HepG2 (cell line): Measurements from ENCODE around the gene ZBED1. TPM values are rescaled to one million over a fixed set of nuclear protein-coding genes. Genes with fewer than 3 reads are reported as not detected.
A peak's percentile ranks its signal among the peaks of the same experiment; 100 is the strongest.

Experiments
- ATAC-seq: fragments of 200-7000 bp; cut with Tn5 transposase; 3 replicates; pipeline ENCODE4 v1.9.1; 2020; ENCODE audit warnings: mild to moderate bottlenecking, moderate library complexity
- BruUV-seq: library from RNA; stranded (reverse); fragments of 400-500 nt; replicated peaks from 2 replicates; lab custom pipeline; 2021; lab: Mats Ljungman, UMichigan
- CTCF ChIA-PET: fragments of 300-600 bp; formaldehyde crosslinking; extraction: SDS; loops from one replicate; lab custom pipeline; 2021; ENCODE audit warnings: low total read pairs, inconsistent platforms, low intra/inter-chr PET ratio; lab: Yijun Ruan, JAX
- POLR2A ChIA-PET: fragments of 350-600 bp; sonication (Branson Sonifier 250); formaldehyde crosslinking; loops from one replicate; lab custom pipeline; 2020; ENCODE audit warnings: antibody characterized with exemption, inconsistent platforms; lab: Yijun Ruan, JAX
- DNase-seq: peaks from one replicate; pipeline ENCODE4 v3.0.0-alpha.2; 2015; ENCODE audit warnings: low spot score
- FAIRE-seq: peaks from 3 replicates; lab custom pipeline; 2011; peaks lifted over from hg19 to GRCh38; lab: Jason Lieb, UNC
- H2AFZ ChIP-seq: one replicate; pipeline ENCODE4 v1.6.1; 2011; ENCODE audit warnings: low read length, inconsistent platforms
- H3K27ac ChIP-seq: fragments of 300-600 bp; 3 replicates; pipeline ENCODE4 v1.8.0; 2011; ENCODE audit warnings: mixed run types, mild to moderate bottlenecking, mixed read lengths, low read length, inconsistent platforms; ENCODE audit not compliant: insufficient read depth; ENCODE audit errors: extremely low read length
- H3K27me3 ChIP-seq, 2 experiments: fragments of 200-600 bp in 1 of 2; 2 replicates in 1 of 2; 3 replicates in 1 of 2; pipeline versions ENCODE4 v1.6.0 to v1.8.0; 2011; ENCODE audit warnings: low read length in 2 of 2, mild to moderate bottlenecking in 2 of 2, moderate library complexity in 2 of 2, inconsistent platforms in 1 of 2; ENCODE audit not compliant: insufficient read depth in 2 of 2, control insufficient read depth in 1 of 2
- H3K36me3 ChIP-seq, 2 experiments: fragments of 200-600 bp in 1 of 2; replicated peaks in 1 of 2; 2 replicates in 1 of 2; 3 replicates in 1 of 2; pipeline versions ENCODE4 v1.5.1 to v1.8.0; 2011; ENCODE audit warnings: low read length in 2 of 2, inconsistent platforms in 1 of 2; ENCODE audit not compliant: insufficient read depth in 2 of 2, control insufficient read depth in 1 of 2
- H3K4me1 ChIP-seq: 2 replicates; pipeline ENCODE4 v1.5.1; 2012; ENCODE audit warnings: low read length, inconsistent platforms; ENCODE audit not compliant: insufficient read depth
- H3K4me2 ChIP-seq: 2 replicates; pipeline ENCODE4 v1.6.0; 2011; ENCODE audit warnings: low read depth, low read length, inconsistent platforms
- H3K4me3 ChIP-seq, 3 experiments: fragments of 200-600 bp in 1 of 3; sonication (generic), shearing (Covaris generic) in 1 of 3; replicated peaks in 1 of 3; 2 replicates each; pipeline ENCODE4 v1.5.1; 2011 to 2016; ENCODE audit warnings: low read length in 3 of 3, inconsistent platforms in 2 of 3, low read depth in 2 of 3, mild to moderate bottlenecking in 2 of 3, control low read depth in 1 of 3, mixed read lengths in 1 of 3; ENCODE audit not compliant: insufficient read depth in 1 of 3
- H3K79me2 ChIP-seq: one replicate; pipeline ENCODE4 v1.6.1; 2011; ENCODE audit warnings: low read length, inconsistent platforms; ENCODE audit not compliant: insufficient read depth
- H3K9ac ChIP-seq: 2 replicates; pipeline ENCODE4 v1.6.0; 2011; ENCODE audit warnings: mild to moderate bottlenecking, low read depth, low read length, inconsistent platforms; ENCODE audit not compliant: insufficient read depth
- H3K9me3 ChIP-seq: 2 replicates; pipeline ENCODE4 v1.5.1; 2012; ENCODE audit warnings: mild to moderate bottlenecking, low read length
- H4K20me1 ChIP-seq: 2 replicates; pipeline ENCODE4 v1.6.0; 2011; ENCODE audit warnings: inconsistent platforms, mild to moderate bottlenecking, low read length, moderate library complexity; ENCODE audit not compliant: insufficient read depth
- AGO1 ChIP-seq: fragments of 200-400 bp; formaldehyde crosslinking; IDR thresholded peaks from 2 replicates; pipeline ENCODE4 v1.6.1; 2017; ENCODE audit warnings: mild to moderate bottlenecking, low read depth, low read length, moderate library complexity; ENCODE audit not compliant: poor library complexity, severe bottlenecking
- ETV5 ChIP-seq: IDR thresholded peaks from 2 replicates; pipeline ENCODE4 v1.6.1; 2018; ENCODE audit warnings: missing biosample characterization, missing genetic modification reagents, inconsistent platforms, borderline replicate concordance
- GRHL1 ChIP-seq: sonication (generic); formaldehyde crosslinking; conservative IDR thresholded peaks from 2 replicates; pipeline ENCODE4 v1.8.0; 2022; ENCODE audit warnings: missing genetic modification reagents
- MED1 ChIP-seq: sonication (generic); formaldehyde crosslinking; IDR thresholded peaks from 2 replicates; pipeline ENCODE4 v1.4.0; 2020; ENCODE audit warnings: missing genetic modification reagents
- MTERF4 ChIP-seq: sonication (generic); formaldehyde crosslinking; IDR thresholded peaks from 2 replicates; pipeline ENCODE4 v1.8.0; 2023; ENCODE audit warnings: mild to moderate bottlenecking, missing genetic modification reagents
- NONO ChIP-seq, 2 experiments: fragments of 450-650 bp in 1 of 2; sonication (generic) in 1 of 2; formaldehyde crosslinking in 1 of 2; IDR thresholded peaks in 1 of 2; conservative IDR thresholded peaks in 1 of 2; 2 replicates each; pipeline versions ENCODE4 v1.6.1 to v1.8.0; 2017 to 2022; ENCODE audit warnings: mild to moderate bottlenecking in 1 of 2, missing genetic modification reagents in 1 of 2, moderate library complexity in 1 of 2
- RAD21 ChIP-seq: fragments of 450-650 bp; formaldehyde crosslinking; IDR thresholded peaks from 2 replicates; pipeline ENCODE4 v1.5.0; 2020; ENCODE audit warnings: mild to moderate bottlenecking
- ZBED4 ChIP-seq: sonication (generic); formaldehyde crosslinking; IDR thresholded peaks from 2 replicates; pipeline ENCODE4 v1.4.0; 2020; ENCODE audit warnings: missing genetic modification reagents, borderline replicate concordance
- ZBTB21 ChIP-seq: sonication (generic); formaldehyde crosslinking; IDR thresholded peaks from 2 replicates; pipeline ENCODE4 v1.4.0; 2020; ENCODE audit warnings: missing genetic modification reagents
- ZKSCAN8 ChIP-seq: IDR thresholded peaks from 2 replicates; pipeline ENCODE4 v1.6.1; 2016; ENCODE audit warnings: borderline replicate concordance, missing genetic modification reagents, missing compliant biosample characterization
- ZNF124 ChIP-seq: sonication (generic); formaldehyde crosslinking; IDR thresholded peaks from 2 replicates; pipeline ENCODE4 v1.4.0; 2020; ENCODE audit warnings: missing genetic modification reagents
- WGBS: methylation state at CpG from one replicate; pipeline ENCODE4 v1.1.6; 2017; ENCODE audit warnings: low lambda C conversion rate; 5-methylcytosine and 5-hydroxymethylcytosine counted together
- in situ Hi-C: cut with HindIII; loops from 2 replicates; pipeline ENCODE4 v1.10.0; 2017; ENCODE audit warnings: low pct_unique_long_range_greater_than_20kb; ENCODE audit not compliant: extremely low pct_ligation_motif_present
- intact Hi-C: fragments of 100-400 bp; cut with micrococcal nuclease; formaldehyde crosslinking; loops from one replicate; pipeline ENCODE4 v1.10.0; 2022; ENCODE audit not compliant: unreplicated experiment
- polyA plus RNA-seq, 8 experiments: library from polyadenylated mRNA; depleted of rRNA in 3 of 8; stranded (reverse) in 7 of 8; unstranded in 1 of 8; fragments of >200 nt; fragmentation: Illumina TruSeq in 4 of 8; extraction: Trizol in 4 of 8; gene quantifications; 2 replicates each; pipeline versions ENCODE4 v1.2.1 to v1.2.3, GENCODE V29; 2011 to 2016; ENCODE audit warnings: low read depth in 4 of 8, missing spikeins in 1 of 8, mixed read lengths in 1 of 8; ENCODE audit not compliant: insufficient read depth in 1 of 8
- total RNA-seq, 5 experiments: library from RNA; depleted of rRNA; stranded (reverse); fragments of >200 nt; fragmentation: Illumina TruSeq; extraction: Trizol; gene quantifications; 2 replicates each; pipeline ENCODE4 v1.2.3, GENCODE V29; 2016; ENCODE audit warnings: low read depth in 1 of 5

ZBED1 gene
- total and polyA plus RNA-seq, 2 of the 13 experiments (the other 11 are each of a cell fraction or from before 2014, with no cell fraction given), result 20.0 to 29.8 TPM

GRCh38 chrX:2497961-2498780, 2.6 kb downstream of the ZBED1 start:
- POLR2A ChIA-PET, result no interaction called here
- H3K9ac ChIP-seq, result peak overlapping the region; percentile 89
- DNase-seq (peak; percentile 97), FAIRE-seq (peak; percentile 99), ATAC-seq (peak; percentile 83)
- WGBS, result under 1% methylated on average over 11 of the region's 11 CpGs
- H3K4me1 ChIP-seq, result peaks cover 55% of the 10 kb centered on the region
- CTCF ChIA-PET, result no interaction called here
- intact Hi-C loops, result loop anchor here (5.0 kb wide), 1 partner anchor 96 kb away; no protein-coding TSS in a partner anchor
- peak overlapping the region; percentile 87 for H3K4me2 ChIP-seq
- H3K9me3 ChIP-seq, result no peaks in the 10 kb centered on the region
- peak overlapping the region; percentile 87 to 99 (median 91) for H3K4me3 ChIP-seq
- no peaks in the 10 kb centered on the region for H4K20me1 ChIP-seq
- no TSS peak for BruUV-seq
- H2AFZ ChIP-seq, result no peak overlapping the region
- in situ Hi-C loops, result no loop called here
- peak overlapping the region; percentile 92 for H3K27ac ChIP-seq
- H3K36me3 ChIP-seq, result peaks cover 2 to 4% of the 10 kb centered on the region in 2 experiments; a peak in 2 of 5 replicates
- peaks cover 57% of the 10 kb centered on the region for H3K79me2 ChIP-seq
- H3K27me3 ChIP-seq, result no peaks in the 10 kb centered on the region; a peak in 1 of 5 replicates
- TF ChIP-seq MTERF4, result no peak
- TF ChIP-seq ZKSCAN8 (CRISPR knock-in tag), result peak; percentile 58
- TF ChIP-seq ZBED4 (CRISPR knock-in tag), result no peak
- TF ChIP-seq NONO (IDR thresholded peaks at IDR 0.05), result no peak
- no peak; the same call in 1 of the 2 replicates for TF ChIP-seq NONO (CRISPR knock-in tag; conservative IDR thresholded peaks at IDR 0.05)
- TF ChIP-seq ZNF124 (CRISPR knock-in tag), result no peak
- TF ChIP-seq MED1 (CRISPR knock-in tag), result peak; percentile 80
- no peak for TF ChIP-seq ZBTB21 (CRISPR knock-in tag)
- TF ChIP-seq ETV5, result peak; percentile 43; the same call in 1 of the 2 replicates
- TF ChIP-seq AGO1, result no peak
- peak; percentile 31; the same call in 1 of the 2 replicates for TF ChIP-seq RAD21 (CRISPR knock-in tag)
- TF ChIP-seq GRHL1 (CRISPR knock-in tag), result no peak
